ENCODE measurements around the gene SPACDR. TPM values are rescaled to one million over a fixed set of nuclear protein-coding genes. Genes with fewer than 3 reads are reported as not detected.

Gene SPACDR
- total and polyA plus RNA-seq, 2 experiments from 2014 or later: 0.42 to 0.52 TPM

- no peak overlapping the region for H3K4me2 ChIP-seq
- ATAC-seq (no peak), DNase-seq (ENCODE audit: low spot score) (no peak)
- no peak overlapping the region for H2AFZ ChIP-seq
- H3K4me3 ChIP-seq: no peak overlapping the region
- Mint-ChIP-seq H3K27ac (peak overlapping the region; percentile 64; the same call in 1 of the 2 replicates), H3K4me3 (peak overlapping the region; percentile 45; the same call in 1 of the 3 replicates), H3K27me3 (ENCODE audit: insufficient read depth, low read depth, poor library complexity) (peaks cover 18% of the 10 kb centered on the region), H3K4me1 (peaks cover 37% of the 10 kb centered on the region), H3K36me3 (ENCODE audit: low read depth) (no peaks in the 10 kb centered on the region; the same call in 2 of the 3 replicates), H3K9me3 (no peaks in the 10 kb centered on the region; the same call in 2 of the 3 replicates)
- H3K79me2 ChIP-seq (replicated peaks; ENCODE audit: insufficient read depth): no peaks in the 10 kb centered on the region
- H3K9me2 ChIP-seq (ENCODE audit: insufficient read depth): no peaks in the 10 kb centered on the region
- H3K27ac ChIP-seq (ENCODE audit: low read depth): no peak overlapping the region
- TF ChIP-seq, protein P1, sequence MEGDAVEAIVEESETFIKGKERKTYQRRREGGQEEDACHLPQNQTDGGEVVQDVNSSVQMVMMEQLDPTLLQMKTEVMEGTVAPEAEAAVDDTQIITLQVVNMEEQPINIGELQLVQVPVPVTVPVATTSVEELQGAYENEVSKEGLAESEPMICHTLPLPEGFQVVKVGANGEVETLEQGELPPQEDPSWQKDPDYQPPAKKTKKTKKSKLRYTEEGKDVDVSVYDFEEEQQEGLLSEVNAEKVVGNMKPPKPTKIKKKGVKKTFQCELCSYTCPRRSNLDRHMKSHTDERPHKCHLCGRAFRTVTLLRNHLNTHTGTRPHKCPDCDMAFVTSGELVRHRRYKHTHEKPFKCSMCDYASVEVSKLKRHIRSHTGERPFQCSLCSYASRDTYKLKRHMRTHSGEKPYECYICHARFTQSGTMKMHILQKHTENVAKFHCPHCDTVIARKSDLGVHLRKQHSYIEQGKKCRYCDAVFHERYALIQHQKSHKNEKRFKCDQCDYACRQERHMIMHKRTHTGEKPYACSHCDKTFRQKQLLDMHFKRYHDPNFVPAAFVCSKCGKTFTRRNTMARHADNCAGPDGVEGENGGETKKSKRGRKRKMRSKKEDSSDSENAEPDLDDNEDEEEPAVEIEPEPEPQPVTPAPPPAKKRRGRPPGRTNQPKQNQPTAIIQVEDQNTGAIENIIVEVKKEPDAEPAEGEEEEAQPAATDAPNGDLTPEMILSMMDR (conservative IDR thresholded peaks at IDR 0.05; ENCODE audit: low read depth in 2 of 2): no peak
- TF ChIP-seq, protein P2, sequence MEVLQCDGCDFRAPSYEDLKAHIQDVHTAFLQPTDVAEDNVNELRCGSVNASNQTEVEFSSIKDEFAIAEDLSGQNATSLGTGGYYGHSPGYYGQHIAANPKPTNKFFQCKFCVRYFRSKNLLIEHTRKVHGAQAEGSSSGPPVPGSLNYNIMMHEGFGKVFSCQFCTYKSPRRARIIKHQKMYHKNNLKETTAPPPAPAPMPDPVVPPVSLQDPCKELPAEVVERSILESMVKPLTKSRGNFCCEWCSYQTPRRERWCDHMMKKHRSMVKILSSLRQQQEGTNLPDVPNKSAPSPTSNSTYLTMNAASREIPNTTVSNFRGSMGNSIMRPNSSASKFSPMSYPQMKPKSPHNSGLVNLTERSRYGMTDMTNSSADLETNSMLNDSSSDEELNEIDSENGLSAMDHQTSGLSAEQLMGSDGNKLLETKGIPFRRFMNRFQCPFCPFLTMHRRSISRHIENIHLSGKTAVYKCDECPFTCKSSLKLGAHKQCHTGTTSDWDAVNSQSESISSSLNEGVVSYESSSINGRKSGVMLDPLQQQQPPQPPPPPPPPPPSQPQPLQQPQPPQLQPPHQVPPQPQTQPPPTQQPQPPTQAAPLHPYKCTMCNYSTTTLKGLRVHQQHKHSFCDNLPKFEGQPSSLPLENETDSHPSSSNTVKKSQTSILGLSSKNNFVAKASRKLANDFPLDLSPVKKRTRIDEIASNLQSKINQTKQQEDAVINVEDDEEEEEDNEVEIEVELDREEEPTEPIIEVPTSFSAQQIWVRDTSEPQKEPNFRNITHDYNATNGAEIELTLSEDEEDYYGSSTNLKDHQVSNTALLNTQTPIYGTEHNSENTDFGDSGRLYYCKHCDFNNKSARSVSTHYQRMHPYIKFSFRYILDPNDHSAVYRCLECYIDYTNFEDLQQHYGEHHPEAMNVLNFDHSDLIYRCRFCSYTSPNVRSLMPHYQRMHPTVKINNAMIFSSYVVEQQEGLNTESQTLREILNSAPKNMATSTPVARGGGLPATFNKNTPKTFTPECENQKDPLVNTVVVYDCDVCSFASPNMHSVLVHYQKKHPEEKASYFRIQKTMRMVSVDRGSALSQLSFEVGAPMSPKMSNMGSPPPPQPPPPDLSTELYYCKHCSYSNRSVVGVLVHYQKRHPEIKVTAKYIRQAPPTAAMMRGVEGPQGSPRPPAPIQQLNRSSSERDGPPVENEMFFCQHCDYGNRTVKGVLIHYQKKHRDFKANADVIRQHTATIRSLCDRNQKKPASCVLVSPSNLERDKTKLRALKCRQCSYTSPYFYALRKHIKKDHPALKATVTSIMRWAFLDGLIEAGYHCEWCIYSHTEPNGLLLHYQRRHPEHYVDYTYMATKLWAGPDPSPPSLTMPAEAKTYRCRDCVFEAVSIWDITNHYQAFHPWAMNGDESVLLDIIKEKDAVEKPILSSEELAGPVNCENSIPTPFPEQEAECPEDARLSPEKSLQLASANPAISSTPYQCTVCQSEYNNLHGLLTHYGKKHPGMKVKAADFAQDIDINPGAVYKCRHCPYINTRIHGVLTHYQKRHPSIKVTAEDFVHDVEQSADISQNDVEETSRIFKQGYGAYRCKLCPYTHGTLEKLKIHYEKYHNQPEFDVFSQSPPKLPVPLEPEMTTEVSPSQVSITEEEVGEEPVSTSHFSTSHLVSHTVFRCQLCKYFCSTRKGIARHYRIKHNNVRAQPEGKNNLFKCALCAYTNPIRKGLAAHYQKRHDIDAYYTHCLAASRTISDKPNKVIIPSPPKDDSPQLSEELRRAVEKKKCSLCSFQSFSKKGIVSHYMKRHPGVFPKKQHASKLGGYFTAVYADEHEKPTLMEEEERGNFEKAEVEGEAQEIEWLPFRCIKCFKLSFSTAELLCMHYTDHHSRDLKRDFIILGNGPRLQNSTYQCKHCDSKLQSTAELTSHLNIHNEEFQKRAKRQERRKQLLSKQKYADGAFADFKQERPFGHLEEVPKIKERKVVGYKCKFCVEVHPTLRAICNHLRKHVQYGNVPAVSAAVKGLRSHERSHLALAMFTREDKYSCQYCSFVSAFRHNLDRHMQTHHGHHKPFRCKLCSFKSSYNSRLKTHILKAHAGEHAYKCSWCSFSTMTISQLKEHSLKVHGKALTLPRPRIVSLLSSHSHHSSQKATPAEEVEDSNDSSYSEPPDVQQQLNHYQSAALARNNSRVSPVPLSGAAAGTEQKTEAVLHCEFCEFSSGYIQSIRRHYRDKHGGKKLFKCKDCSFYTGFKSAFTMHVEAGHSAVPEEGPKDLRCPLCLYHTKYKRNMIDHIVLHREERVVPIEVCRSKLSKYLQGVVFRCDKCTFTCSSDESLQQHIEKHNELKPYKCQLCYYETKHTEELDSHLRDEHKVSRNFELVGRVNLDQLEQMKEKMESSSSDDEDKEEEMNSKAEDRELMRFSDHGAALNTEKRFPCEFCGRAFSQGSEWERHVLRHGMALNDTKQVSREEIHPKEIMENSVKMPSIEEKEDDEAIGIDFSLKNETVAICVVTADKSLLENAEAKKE (CRISPR knock-in tag; IDR thresholded peaks at IDR 0.05): no peak
- TF ChIP-seq ZNF331 (CRISPR knock-in tag; IDR thresholded peaks at IDR 0.05; ENCODE audit: low read depth) (no peak), EZH2 (IDR thresholded peaks at IDR 0.05; ENCODE audit: low read depth, unreplicated experiment) (no peak), POLR2AphosphoS5 (IDR thresholded peaks at IDR 0.05; ENCODE audit: low read depth) (no peak), EZH2phosphoT487 (IDR thresholded peaks at IDR 0.05; ENCODE audit: unreplicated experiment) (no peak), JUNB (IDR thresholded peaks at IDR 0.05; ENCODE audit: unreplicated experiment) (no peak), NANOG (IDR thresholded peaks at IDR 0.05; ENCODE audit: borderline replicate concordance) (no peak), ZNF114 (CRISPR knock-in tag; IDR thresholded peaks at IDR 0.05) (no peak), CREB1 (CRISPR knock-in tag; IDR thresholded peaks at IDR 0.05; ENCODE audit: low read depth) (no peak), STAT1 (IDR thresholded peaks at IDR 0.05; ENCODE audit: unreplicated experiment) (no peak)
- TF ChIP-seq, protein P3, sequence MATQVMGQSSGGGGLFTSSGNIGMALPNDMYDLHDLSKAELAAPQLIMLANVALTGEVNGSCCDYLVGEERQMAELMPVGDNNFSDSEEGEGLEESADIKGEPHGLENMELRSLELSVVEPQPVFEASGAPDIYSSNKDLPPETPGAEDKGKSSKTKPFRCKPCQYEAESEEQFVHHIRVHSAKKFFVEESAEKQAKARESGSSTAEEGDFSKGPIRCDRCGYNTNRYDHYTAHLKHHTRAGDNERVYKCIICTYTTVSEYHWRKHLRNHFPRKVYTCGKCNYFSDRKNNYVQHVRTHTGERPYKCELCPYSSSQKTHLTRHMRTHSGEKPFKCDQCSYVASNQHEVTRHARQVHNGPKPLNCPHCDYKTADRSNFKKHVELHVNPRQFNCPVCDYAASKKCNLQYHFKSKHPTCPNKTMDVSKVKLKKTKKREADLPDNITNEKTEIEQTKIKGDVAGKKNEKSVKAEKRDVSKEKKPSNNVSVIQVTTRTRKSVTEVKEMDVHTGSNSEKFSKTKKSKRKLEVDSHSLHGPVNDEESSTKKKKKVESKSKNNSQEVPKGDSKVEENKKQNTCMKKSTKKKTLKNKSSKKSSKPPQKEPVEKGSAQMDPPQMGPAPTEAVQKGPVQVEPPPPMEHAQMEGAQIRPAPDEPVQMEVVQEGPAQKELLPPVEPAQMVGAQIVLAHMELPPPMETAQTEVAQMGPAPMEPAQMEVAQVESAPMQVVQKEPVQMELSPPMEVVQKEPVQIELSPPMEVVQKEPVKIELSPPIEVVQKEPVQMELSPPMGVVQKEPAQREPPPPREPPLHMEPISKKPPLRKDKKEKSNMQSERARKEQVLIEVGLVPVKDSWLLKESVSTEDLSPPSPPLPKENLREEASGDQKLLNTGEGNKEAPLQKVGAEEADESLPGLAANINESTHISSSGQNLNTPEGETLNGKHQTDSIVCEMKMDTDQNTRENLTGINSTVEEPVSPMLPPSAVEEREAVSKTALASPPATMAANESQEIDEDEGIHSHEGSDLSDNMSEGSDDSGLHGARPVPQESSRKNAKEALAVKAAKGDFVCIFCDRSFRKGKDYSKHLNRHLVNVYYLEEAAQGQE (IDR thresholded peaks at IDR 0.05; ENCODE audit: unreplicated experiment): no peak
- TF ChIP-seq, protein P4, sequence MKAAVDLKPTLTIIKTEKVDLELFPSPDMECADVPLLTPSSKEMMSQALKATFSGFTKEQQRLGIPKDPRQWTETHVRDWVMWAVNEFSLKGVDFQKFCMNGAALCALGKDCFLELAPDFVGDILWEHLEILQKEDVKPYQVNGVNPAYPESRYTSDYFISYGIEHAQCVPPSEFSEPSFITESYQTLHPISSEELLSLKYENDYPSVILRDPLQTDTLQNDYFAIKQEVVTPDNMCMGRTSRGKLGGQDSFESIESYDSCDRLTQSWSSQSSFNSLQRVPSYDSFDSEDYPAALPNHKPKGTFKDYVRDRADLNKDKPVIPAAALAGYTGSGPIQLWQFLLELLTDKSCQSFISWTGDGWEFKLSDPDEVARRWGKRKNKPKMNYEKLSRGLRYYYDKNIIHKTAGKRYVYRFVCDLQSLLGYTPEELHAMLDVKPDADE (IDR thresholded peaks at IDR 0.05): no peak
- no peaks in the 10 kb centered on the region for H3K36me3 ChIP-seq (ENCODE audit: insufficient read depth)
- H3K4me1 ChIP-seq (ENCODE audit: insufficient read depth): peaks cover 22% of the 10 kb centered on the region
- H3K27me3 ChIP-seq (ENCODE audit: insufficient read depth): no peaks in the 10 kb centered on the region
- peaks cover 2% of the 10 kb centered on the region; the same call in 1 of the 2 replicates for H3F3A ChIP-seq (replicated peaks; ENCODE audit: low read depth)
- no peaks in the 10 kb centered on the region for H4K20me1 ChIP-seq (replicated peaks; ENCODE audit: insufficient read depth)
Measured at GRCh38 chr7:100486111-100486636, 22.1 kb upstream of the SPACDR start.

Data from GM23338 (cell line).